Hematopoietic multipotent progenitor cell treated with erythropoietin and hydrocortisone succinate and interleukin-3 and kit ligand, for 17 days (in vitro differentiated cells): ENCODE measurements around the gene TM4SF20.
"Not testable (repeated sequence)": the region's sequence is repeated elsewhere in the genome, so short reads cannot be mapped to it uniquely, and the experiment has no call there.

Experiments used
- DNase-seq: peaks from one replicate; pipeline ENCODE4 v3.0.0-alpha.2; 2015; ENCODE audit warnings: low spot score

Gene TM4SF20

GRCh38 chr2:227398684-227399670 is 19.9 kb upstream of the TM4SF20 start:
- DNase-seq = no peak

- DNase-seq = no peak
These were observed 18.5 kb upstream of the TM4SF20 start for GRCh38 chr2:227397562-227397961.

- no peak for DNase-seq
These were observed 16.4 kb upstream of the TM4SF20 start for GRCh38 chr2:227395556-227395955.

GRCh38 chr2:227394401-227394800 is 15.3 kb upstream of the TM4SF20 start:
- DNase-seq = no peak

GRCh38 chr2:227390468-227391256 is 11.6 kb upstream of the TM4SF20 start:
- no peak for DNase-seq

- no peak for DNase-seq
These were observed 10.6 kb upstream of the TM4SF20 start for GRCh38 chr2:227389661-227390060.

GRCh38 chr2:227389231-227389630 is 10.1 kb upstream of the TM4SF20 start:
- no peak for DNase-seq

- no peak for DNase-seq
These were observed 9.5 kb upstream of the TM4SF20 start for GRCh38 chr2:227388537-227389011.

GRCh38 chr2:227387583-227387982 is 8.5 kb upstream of the TM4SF20 start, which contains the start of gene SCYGR1:
TSS of gene SCYGR1 (minus strand) at chr2:227387949. CDS start at chr2:227387949, 0 bp downstream.
- not testable (repeated sequence) for DNase-seq

GRCh38 chr2:227386630-227387029 is 7.5 kb upstream of the TM4SF20 start:
- DNase-seq = no peak

GRCh38 chr2:227383686-227384085 is 4.6 kb upstream of the TM4SF20 start:
- no peak for DNase-seq

- not testable (repeated sequence) for DNase-seq
These were observed 3.2 kb upstream of the TM4SF20 start for GRCh38 chr2:227382241-227382835.

GRCh38 chr2:227378371-227378782 is 729 bp downstream of the TM4SF20 start:
- no peak for DNase-seq

GRCh38 chr2:227377467-227378351 is 1.4 kb downstream of the TM4SF20 start:
- no peak for DNase-seq

GRCh38 chr2:227376656-227377396 is 2.3 kb downstream of the TM4SF20 start:
- DNase-seq = no peak

- no peak for DNase-seq
These were observed 4.9 kb downstream of the TM4SF20 start for GRCh38 chr2:227374158-227374557.

GRCh38 chr2:227373389-227373788 is 5.7 kb downstream of the TM4SF20 start:
- no peak for DNase-seq

GRCh38 chr2:227370791-227371312 is 8.3 kb downstream of the TM4SF20 start:
- no peak for DNase-seq

- no peak for DNase-seq
These were observed 9.0 kb downstream of the TM4SF20 start for GRCh38 chr2:227370092-227370491.

- no peak for DNase-seq
These were observed 10.5 kb downstream of the TM4SF20 start for GRCh38 chr2:227368574-227368973.
